Frontal cortex (tissue), 4 donors: ENCODE results near the gene HPX. TPM values are rescaled to one million over a fixed set of nuclear protein-coding genes. Genes with fewer than 3 reads are reported as not detected.
A peak's percentile ranks its signal among the peaks of the same experiment; 100 is the strongest.

ENCODE experiments used
- DNase-seq, 2 donors: peaks; one replicate each; pipeline ENCODE4 v3.0.0; 2012; ENCODE audit warnings: low spot score in 2 of 2
- FAIRE-seq: peaks from 2 replicates; lab custom pipeline; 2012; peaks lifted over from hg19 to GRCh38; lab: Jason Lieb, UNC
- total RNA-seq: library from RNA; depleted of rRNA; stranded (reverse); fragments of >200 nt; gene quantifications from one replicate; pipeline ENCODE4 v1.2.3, GENCODE V29; 2014
- donor health status: control.
- donor health status: control.
- donor health status: control.

Gene HPX
- total RNA-seq, 1 donor from 2014 or later, result 0.82 TPM

DNA sequence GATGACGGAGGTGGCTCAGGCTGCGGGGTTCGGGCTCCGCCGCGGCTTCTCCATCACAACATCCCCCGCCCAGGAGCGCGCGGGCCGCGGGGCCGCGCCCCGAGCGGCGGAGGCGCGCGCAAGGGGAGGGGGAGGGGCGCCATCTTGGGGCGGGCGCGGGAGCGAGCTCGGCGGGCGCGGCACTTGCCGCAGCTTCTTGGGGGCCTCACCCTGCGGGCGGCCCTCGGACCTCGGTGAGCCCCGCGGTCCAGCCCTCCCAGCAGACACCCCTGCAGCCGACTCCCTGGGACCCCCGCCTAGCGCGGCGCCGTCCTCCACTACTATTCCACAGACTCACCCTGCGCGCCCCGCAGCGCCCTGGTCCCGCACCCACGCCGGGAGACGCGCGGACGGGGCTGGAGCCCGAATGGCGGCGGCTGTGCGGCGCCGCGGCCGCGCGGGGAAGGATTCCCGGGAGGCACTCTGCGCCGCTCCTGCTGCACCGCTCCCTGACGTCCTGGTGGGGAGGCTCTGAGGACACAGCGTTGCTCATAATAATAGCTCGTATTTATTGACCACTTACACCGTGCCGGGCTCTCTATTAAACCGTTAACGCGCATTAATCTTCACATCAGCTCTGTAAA lies 21.7 kb downstream of the HPX start, which contains the start of gene APBB1:
Gene APBB1 (minus strand): TSS at position 86 of the 623 bp plus-strand sequence. CDS start 7,747 bp downstream, outside the sequence.
- FAIRE-seq (no peak), DNase-seq (peak; percentile 86 to 88)

DNA sequence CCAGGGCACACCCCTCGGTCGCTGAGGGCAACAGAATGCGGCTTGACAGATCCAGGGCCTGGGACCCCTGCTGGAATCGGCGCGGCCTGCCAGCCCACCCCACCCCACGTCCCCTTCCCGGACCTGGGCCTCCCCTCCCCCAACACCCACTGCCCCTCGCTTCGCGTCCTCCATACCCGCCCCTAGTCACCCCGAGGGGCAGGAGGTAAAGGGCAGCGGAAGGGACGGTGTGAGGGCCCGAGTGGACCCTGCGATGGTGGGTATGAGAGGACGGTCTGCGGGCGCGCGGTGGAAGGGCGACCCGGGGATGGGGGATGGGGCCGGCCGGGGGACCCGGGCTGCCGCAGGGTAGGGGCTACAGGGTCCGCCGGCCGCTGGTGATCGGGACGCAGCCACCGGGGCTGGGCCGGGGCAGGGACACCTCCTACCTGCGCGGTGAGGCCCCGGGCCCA lies 22.2 kb downstream of the HPX start:
- no peak for FAIRE-seq
- DNase-seq, result no peak

DNA sequence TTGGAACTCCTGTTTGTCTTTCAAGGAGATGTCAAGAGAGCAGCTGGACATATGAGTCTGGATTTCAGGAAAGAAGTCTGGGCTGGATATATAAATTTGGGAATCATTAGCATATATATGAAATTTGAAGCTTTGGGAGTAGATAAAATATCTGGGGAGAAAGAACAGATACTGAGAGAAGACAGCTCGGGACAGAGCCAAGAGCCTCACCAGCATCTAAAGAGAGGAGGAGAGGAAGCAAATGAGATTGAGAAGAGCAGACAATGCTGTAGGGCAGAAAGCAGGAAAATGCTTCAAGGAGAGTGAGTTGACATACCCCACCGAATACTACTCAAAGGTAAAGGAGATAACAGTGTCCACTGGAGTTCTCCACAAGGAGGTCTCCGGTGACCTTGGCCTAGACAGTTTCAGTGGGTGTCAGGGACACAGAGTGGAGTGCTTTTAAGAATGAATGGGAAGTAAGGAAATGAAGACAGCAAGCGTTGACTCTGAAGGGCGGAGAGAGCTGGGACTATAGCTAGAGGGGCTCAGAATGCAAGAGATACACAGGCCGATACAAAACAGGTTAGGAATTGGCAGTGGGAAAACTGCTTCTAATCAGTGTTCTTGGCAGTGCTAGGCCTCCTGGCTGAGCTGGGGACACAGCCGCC lies 22.8 kb downstream of the HPX start:
- DNase-seq, result no peak
- FAIRE-seq, result no peak

DNA sequence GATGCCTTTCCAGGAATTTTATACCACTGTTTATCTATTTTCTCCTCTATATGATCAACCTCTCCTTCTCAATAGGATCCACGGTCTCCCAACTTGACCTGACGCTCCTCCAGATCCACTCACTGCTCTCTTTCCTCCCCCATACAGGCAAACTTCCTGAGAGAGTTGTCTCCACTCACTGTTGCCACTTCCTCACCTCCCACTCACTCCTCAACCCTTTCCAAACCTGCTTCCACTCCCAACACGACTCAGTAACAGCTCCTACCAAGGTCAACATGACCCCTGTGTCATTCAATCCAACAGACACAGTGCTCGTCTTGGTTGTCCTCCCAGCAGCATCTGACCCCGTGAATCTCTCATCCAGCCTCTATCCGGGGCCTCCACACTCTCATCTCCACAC lies 25.0 kb downstream of the HPX start:
- no peak for FAIRE-seq
- DNase-seq, result no peak

DNA sequence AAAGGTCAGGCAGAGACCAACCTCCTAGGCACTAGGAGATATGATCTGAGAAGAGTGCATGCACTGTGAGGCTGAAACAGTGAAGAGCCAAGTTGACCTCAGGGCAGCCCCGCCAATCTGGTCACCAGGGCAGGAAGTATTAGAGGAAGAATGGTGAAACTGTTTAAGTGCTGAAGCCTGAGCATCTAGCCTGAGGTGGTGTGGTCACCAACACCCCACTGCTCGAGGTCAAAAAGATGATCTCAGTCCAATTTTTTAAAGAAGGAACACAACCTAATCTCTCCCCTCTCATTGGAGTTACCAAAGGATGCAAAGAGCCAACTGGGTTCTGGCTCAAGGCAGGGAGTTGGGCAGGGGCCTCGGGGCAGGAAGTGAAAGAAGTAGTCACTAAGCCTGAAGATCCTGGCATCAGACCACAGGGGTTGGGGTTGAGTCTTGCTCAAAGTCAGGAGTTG lies 25.9 kb downstream of the HPX start:
- no peak for FAIRE-seq
- no peak for DNase-seq

DNA sequence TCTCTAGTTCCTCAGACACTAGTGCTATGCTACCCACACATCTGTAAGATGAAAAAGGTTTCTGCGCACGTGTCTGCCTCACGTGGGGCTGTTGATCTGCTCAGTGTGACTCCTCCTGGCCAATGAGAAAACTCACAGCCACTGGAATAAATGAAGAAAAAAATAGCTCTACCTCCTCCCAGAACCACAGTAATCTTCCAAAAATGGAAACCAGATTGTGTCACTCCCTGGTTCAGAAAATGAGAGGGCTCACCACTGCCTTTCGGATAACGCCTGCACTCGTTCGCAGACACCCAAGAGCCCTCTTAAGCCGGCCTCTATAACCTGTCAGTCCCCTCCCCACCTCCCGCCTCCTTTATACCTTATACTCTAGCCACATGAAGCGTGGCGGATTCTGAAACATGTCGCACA lies 27.0 kb downstream of the HPX start:
- no peak for DNase-seq
- no peak for FAIRE-seq

DNA sequence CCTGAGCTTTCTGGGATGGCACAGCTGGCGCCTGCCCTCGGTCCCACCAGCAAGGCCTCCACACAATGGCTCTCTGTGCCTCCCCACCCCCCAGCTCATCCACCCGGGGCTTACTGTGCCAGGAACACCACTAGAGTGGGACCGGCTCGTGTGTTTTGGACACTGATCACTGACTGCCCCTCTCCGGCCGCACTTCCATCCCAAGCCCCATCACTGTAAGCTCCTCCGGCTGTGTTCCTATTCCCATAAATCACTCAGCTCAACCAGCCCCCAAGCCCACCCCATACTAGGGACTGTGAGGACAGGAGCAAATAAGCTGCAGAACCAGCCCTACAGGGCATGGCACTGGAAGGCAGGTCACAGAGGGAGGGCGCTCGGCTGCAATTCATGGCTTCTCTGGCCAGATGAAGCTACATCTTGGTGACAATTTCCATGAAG lies 29.2 kb downstream of the HPX start:
- FAIRE-seq (no peak), DNase-seq (peak in 1 of 2 donors; percentile 51)

DNA sequence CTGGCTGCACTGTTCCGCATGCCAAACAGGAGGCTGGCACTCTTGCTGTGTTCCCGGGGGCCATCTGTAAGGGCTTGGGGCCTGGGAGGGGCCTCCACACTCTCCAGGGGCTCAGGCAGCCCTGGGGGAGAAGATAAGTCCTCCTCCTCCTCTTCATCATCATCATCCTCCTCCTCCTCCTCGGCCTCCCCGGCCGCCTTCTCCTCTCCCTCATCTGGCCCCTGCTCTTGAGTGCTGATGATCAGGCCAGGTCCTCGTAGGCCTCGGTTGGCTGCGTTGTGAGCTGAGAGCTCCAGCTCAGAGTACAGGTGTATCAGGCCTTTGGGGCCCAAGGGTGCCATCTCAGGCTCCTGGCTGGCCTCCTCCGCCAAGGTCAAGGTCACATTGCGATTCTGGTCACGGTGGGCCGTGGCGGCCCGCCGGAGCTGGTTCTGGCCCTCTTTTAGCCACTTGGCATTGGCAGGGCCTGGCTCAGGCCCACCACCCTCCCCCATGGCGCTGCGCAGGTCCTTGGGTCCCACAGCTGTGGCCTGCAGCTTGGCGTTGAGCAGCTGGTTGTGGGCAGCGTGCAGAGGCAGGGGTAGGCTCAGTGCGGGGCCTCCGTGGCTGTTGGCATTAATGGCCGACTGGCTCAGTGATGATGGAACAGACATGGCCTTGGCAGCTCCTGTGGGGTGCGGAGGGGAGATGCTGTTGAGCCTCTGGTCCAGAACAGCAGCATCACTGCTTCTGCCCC lies 29.9 kb downstream of the HPX start:
- no peak for FAIRE-seq
- no peak for DNase-seq

DNA sequence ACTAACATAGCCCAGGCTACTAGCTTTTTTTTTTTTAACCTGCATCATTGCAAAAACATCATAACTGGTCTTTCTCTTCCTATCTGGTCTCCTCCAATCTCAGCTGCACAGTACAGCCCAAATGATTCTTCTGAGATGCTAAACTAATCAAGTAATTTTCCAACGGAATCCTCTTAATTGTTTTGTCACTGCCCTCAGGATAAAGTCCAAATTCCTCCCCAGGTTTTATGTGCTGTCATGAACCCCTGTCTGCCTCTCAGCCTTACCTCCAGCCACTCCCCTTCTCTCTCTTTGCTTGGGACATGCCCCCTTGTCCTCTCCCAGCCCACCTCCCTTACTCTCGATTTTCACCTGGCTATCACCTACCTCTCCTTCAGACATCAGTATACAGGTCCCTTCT lies 34.4 kb downstream of the HPX start:
- DNase-seq (no peak), FAIRE-seq (no peak)

DNA sequence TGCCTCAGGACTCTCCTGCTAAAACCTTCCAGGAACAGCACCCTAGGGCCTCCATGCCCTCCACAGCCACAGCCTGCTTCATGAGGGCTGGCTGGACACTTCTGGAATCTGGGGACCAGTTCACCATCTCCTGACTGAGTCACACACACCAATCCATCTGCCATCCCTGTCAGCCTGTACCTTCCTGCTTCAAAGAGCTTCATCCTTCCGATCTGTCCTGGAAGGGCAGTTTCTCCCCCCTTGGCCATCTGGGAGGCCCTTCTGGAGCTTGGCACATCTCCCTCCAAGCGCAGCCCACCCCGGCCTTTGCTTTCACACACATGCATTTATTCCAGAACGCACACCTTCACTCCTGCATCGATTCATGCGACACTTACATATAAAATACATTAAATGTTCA lies 34.9 kb downstream of the HPX start:
- DNase-seq, result no peak
- FAIRE-seq, result no peak

DNA sequence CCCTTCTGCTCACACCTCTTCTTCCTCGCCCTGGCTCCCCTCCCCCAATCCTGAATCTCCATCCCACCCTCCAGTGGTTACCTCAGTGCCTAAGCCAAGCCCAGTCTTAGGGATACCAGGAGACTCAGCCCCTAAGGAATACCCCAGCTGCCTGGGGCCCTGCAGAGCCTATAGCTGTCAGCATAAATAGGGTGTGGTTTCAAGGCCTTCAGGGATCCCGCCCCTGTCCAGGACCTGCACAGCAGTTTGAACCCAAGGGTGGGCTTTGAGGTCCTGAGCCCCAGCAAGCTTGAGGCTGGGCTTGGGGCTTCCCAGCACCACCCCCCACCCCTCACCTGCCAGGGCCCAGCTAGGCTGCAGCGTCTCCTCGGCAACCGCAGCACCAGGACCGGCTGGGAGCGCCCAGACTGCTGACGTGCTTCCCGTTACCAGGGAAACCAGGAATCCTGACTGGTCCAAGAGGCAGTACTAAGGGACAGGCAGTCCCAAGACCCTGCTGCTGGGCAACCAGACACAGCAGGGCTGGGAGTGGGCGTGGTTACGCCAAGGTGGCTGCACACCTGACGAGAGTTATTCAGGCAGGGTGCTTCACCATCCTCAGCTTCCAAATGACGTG lies 35.6 kb downstream of the HPX start:
- DNase-seq, result peak in 1 of 2 donors; percentile 78
- FAIRE-seq, result no peak

DNA sequence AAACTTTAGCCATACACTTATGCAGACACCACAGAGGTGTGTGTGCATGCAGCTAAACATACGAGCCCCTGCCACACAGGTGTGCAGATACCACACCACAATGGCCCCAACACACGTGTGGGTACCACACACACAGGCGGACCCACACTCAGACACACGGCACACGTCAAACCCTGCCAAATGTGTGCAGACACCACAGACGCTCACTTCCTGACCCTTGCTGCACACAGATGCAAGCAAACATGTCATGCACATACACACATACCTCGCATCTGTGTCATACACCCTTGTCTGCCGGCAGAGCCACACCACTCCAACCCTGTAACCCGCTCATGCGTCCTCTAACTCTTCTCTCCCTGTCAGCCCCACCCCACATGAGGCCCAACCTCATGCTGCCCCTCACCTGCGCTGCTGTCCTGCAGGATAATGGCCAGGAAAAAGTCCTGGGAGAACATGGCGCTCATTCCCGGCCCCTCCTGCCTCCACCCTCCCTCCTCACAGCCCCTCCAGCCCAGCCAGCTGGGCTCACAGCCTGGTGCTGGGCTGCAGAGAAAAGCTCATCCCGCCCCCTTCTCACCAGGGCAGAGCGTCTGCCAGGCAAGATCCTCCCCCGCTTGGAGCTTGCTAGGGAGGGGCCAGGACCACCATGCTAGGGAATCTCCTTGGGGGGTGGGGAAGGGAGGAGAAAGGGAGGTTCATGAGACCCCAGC lies 36.3 kb downstream of the HPX start:
- FAIRE-seq (no peak), DNase-seq (peak in 1 of 2 donors; percentile 57)

DNA sequence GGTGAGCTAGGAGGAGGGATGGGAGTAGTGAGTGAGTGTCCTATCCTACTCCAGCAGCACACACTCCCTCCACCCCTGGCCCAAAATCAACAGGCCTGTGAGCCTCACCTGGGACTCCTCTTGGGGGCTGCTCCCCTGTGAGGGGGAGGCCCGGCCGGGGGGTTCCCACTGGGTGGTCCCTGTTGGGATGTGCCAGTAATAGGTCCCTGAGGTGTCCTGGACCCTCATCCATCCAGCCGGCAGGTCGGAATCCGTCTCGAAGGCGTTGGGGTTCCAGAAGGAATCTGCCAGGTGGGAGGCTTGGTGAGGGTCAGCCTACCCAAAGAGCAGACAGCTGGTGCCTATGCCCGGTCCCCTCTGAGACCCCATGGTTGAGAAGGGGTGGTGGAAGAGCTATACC lies 37.2 kb downstream of the HPX start:
- FAIRE-seq, result no peak

DNA sequence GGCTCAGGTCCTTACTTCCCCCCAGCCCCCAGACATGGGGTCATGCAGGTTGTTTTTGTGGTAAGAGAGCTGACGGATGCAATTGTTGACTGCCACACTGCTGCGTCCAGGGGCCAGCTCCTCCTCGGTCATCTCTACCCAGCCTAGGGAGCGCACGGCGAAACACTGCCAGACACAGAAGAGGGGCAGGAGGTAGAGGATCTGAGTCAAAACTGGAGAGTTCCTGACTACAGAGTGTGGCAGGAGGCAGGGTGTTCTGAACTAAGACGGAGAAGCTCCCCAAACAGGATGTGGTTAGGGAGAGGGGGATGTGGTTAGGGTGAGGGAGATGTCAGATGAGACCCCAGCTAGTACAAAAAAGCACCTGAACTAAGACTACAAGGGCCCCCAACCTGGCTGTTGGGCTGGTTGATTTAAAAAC lies 38.2 kb downstream of the HPX start:
- FAIRE-seq, result no peak
- no peak for DNase-seq

More for the DNA sequence above, 37.2 kb downstream of the HPX start:
- DNase-seq, result no peak

DNA sequence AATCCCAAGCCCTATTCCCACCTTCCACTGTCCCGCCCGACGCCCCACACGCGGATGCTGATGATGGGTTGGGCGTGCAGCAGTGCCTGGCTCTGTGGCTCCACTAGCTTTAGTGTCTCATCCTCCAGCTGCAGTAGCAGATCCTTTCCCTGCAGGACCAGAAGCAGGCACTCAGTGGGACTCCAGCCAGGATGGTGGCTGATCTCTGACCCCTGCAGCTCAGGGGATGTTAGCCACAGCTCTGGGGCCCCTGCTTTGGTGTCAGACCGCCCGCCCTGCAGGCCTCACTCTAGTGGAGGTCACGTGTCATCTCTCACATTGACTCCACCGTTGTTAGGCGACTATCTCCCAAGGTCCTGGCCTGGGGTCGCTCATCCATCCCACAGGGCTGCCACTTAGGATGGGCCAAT lies 38.7 kb downstream of the HPX start:
- DNase-seq (no peak), FAIRE-seq (no peak)

DNA sequence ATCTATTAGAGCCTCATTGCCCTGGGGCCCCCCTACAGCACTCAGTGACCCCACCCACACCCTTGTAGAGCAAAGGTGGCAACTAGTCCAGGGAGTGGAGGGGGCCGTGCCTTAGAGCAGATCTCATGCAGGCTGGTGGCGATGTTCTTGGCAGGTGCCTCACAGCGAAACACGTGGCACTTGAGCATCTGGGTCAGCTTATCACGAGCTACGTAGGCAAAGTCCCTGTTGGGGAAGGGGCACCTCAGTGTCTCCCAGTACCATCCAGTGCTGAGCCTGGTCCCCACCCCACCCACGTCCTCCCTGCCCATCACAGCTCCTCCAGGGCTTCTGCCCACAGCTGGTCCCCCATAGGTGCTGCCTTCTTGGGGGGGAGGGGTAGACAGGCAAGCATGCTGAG lies 39.3 kb downstream of the HPX start:
- no peak for DNase-seq
- FAIRE-seq, result no peak

DNA sequence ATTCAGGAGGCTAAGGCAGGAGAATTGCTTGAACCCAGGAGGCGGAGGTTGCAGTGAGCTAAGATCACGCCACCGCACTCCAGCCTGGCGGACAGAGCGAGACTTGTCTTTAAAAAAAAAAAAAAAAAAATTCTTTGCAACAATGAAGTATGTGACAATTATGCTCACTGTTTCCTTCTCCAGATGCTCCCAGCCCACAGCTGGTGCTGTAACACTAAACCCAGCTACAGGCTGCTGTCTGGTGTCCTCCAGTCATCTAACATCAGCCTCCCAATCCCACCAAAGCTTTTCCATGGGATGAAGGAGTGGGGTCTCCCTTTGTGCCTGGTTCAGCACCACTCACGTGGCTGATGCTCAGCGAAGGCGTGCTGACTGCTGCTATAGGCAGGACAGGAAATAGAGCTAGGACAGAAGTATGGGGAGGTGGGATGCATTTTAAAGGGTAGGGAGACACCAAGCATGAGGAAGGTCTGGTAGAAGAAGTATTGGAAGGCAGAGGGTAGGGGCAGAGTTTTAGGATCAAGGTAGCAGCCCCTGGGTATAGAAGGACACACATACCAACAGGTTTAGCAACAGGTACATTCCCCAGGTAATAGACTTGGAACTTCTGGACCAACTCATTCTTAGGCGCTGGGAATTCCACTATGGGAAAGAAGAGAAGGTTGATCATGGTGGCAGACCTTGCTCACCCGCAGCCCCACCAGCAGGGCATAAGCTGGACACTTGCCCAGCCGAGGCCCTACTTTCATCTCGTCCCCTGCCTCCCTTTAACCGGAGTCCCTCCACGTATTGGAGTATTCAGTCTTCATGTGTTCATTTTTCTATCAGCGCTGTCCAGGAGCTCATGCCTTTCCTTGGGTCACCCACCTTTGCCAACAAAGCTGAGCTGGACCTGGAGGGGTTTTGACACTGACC lies 40.1 kb downstream of the HPX start:
- FAIRE-seq (no peak), DNase-seq (no peak)

DNA sequence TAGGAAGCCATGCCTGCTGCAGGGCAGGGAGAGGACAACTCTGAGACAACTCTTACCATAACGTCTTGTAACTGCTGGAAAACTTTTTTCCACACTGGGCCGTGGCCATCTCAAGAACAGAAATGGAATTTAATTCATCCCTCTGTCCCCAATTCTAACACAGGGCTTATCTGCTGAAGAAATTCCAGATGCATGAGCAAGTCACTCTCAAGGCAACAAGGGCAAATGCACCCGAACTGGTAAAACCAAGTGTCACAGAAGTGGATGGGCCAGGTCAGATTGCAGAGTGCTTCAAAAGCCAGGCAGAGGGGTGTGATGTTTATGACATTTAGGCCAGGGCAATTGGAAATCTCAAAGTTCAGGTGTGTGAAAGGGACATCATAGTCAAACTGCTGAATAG lies 43.2 kb downstream of the HPX start:
- DNase-seq, result no peak
- FAIRE-seq, result no peak

DNA sequence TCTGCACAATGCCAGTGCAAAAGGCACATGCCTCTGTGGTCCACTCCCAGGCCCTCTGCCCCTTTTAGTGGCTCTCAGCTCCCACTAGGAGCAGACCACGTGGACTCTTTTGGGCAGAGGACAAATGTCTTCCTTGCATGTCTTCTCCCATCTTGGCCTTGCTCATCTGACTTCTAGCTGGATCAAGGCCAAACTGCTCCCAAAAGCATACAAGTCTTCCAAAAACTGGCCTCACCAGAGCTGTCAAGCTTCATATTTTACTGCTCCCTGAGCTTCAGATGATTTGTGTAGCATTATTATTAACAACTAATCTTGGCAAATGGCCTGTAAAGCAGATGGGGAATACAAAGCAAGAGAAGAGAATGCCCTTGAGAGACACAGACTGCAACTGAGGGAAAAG lies 43.6 kb downstream of the HPX start:
- DNase-seq, result peak in 1 of 2 donors; percentile 2

More for the DNA sequence above, 43.6 kb downstream of the HPX start:
- FAIRE-seq, result no peak
